ENCODE data around the gene MMP7.

Gene MMP7

DNA sequence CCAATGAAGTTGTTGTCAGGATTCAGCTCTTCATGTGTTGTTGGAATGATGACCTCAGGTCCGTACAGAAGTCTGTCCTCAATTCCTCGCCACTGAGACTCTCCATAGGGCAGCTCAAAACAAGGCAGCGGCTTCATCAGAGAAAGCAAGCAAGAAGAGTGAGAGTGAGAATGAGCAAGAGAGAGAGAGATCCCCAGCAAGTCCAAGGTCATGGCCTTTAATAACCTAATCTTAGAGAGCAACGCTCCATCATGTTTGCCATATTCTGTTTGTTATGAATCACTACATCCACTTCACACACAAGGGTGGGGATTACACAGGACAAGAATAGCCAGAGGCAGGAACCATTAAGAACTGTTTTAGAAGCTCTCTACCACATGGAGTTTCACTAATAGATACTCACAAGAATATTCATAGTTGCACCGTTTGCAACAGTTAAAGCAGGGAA, 23.3 kb upstream of the MMP7 start:
- TF ChIP-seq CTCF (IDR thresholded peaks at IDR 0.05; ENCODE audit: low read depth, low read length) = no peak
- DNase-seq (ENCODE audit: extremely low read depth, low read depth) = no peak

DNA sequence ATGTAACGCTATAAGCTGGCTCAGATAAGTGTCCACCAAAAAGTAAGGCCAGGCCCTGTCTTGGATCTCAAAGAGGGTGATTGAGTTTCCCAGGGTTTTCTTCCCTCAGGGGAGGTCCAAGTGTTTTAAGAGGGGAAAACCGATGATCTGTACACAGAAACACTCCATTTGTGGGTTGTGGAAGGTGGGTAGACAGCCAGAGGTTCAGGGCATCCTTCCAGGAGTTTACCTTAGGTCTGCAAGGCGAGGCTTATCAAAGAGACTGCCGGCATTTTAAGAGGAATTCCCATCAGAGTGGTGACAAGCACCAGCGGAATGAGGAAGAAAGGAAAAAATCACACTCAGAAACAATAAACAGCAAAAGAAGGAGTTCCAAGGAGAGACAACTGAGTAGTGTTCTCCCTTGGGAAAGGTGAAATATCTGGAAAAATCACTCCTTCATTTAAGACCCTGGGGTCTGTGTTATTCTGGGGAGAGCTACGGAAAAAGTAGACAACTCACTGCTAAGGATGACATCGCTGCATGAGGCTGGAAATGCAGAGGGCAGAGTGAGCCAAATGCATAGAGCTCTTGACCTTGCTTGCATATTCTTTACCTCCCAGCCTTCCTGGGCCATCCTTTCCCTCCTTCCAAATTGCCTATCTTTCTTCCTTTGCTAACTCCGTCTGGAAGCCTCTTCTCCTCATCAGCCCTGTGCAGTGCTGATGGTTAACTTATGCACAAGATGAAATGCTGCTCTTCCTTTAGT, 22.1 kb upstream of the MMP7 start:
- DNase-seq (ENCODE audit: extremely low read depth, low read depth) = no peak
- no peak for TF ChIP-seq CTCF (IDR thresholded peaks at IDR 0.05; ENCODE audit: low read depth, low read length)

GRCh38 chr11:102552020-102552419, 21.5 kb upstream of the MMP7 start:
- no peak for DNase-seq (ENCODE audit: extremely low read depth, low read depth)
- TF ChIP-seq CTCF (IDR thresholded peaks at IDR 0.05; ENCODE audit: low read depth, low read length) = no peak

GRCh38 chr11:102551169-102551781, 20.7 kb upstream of the MMP7 start:
- TF ChIP-seq CTCF (IDR thresholded peaks at IDR 0.05; ENCODE audit: low read depth, low read length) = no peak
- no peak for DNase-seq (ENCODE audit: extremely low read depth, low read depth)

DNA sequence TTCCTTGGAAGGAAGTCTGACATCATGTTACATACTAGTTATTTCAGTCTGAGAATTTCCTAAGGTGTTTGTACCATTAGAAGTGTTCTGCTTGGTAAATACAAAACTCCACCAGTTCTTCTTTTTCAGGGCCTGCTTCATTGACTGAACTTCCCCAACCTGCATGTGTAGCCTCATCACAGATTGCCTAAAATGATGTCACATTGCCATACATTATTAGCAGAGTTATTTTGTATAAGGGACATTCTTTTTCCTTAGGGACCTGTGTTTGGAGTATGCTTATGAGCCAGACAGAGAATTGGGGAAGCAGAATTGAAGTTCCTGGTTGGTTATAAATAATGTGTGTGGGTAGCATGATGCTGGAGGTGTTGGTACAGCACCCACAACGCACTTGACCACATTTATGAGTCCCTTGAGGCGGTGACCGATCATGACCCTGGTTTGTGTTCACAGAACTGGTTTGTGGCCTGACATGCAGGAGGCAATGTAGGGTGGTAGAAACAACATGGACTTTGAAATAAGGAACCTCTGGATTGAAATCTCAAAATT, 16.4 kb upstream of the MMP7 start:
- DNase-seq (ENCODE audit: extremely low read depth, low read depth) = no peak
- TF ChIP-seq CTCF (IDR thresholded peaks at IDR 0.05; ENCODE audit: low read depth, low read length) = no peak

- TF ChIP-seq CTCF (IDR thresholded peaks at IDR 0.05; ENCODE audit: low read depth, low read length) = no peak
- no peak for DNase-seq (ENCODE audit: extremely low read depth, low read depth)
These were observed 15.9 kb upstream of the MMP7 start for GRCh38 chr11:102546427-102546826.

DNA sequence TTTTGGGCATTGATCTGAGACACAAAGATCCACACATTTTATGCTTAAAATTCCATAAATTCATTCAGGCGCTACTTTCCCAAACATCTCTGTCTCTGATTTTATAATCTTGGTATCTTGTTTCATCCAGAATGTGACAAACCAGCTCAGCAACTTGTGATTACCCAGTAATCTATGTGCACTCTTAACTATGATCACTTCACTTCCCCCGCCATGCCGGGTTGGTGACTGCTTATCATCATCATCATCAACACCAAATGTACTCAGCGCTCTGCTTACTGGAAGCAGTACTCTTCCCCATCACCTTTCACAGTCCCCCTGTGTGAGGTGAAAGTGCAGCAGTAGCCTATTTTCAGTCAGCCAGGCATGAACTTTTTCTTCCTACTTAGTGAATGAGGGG, 15.2 kb upstream of the MMP7 start:
- no peak for DNase-seq (ENCODE audit: extremely low read depth, low read depth)
- TF ChIP-seq CTCF (IDR thresholded peaks at IDR 0.05; ENCODE audit: low read depth, low read length) = no peak

Data from AG09319 (cell line).